ENCODE data around the gene STAT5A.

DNA sequence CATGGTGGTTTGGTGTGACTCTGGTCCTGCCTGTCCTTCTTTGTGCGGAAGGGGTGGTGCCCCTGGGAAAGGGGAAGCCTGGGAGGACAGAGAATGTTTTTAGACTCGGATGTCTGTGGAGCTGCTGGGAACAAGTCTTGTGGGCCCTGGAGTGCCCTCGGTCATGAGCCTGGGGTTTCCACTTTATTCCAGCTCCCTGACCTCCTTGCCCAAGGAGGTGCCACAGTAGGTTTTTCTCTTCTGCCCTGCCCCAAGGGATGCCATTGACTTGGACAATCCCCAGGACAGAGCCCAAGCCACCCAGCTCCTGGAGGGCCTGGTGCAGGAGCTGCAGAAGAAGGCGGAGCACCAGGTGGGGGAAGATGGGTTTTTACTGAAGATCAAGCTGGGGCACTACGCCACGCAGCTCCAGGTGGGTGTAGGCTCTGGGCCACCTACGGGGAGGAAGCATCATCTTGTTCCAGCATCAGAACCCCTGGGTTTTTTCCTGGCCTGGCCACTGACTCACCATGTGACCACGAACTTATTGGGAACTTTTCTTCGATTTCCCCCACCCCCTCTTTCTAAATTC lies 1.4 kb downstream of the STAT5A start:
- TF ChIP-seq POLR2AphosphoS5 (IDR thresholded peaks at IDR 0.05; ENCODE audit: low read depth, low read length) = no peak
- TF ChIP-seq TAF1 (IDR thresholded peaks at IDR 0.05; ENCODE audit: borderline replicate concordance, insufficient read depth, low read length) = no peak

Measured in PFSK-1 (cell line).